ENCODE data around the gene ZSCAN2. TPM values are rescaled to one million over a fixed set of nuclear protein-coding genes. Genes with fewer than 3 reads are reported as not detected.

ZSCAN2 gene
- total RNA-seq, 1 donor: 5.7 TPM

DNA sequence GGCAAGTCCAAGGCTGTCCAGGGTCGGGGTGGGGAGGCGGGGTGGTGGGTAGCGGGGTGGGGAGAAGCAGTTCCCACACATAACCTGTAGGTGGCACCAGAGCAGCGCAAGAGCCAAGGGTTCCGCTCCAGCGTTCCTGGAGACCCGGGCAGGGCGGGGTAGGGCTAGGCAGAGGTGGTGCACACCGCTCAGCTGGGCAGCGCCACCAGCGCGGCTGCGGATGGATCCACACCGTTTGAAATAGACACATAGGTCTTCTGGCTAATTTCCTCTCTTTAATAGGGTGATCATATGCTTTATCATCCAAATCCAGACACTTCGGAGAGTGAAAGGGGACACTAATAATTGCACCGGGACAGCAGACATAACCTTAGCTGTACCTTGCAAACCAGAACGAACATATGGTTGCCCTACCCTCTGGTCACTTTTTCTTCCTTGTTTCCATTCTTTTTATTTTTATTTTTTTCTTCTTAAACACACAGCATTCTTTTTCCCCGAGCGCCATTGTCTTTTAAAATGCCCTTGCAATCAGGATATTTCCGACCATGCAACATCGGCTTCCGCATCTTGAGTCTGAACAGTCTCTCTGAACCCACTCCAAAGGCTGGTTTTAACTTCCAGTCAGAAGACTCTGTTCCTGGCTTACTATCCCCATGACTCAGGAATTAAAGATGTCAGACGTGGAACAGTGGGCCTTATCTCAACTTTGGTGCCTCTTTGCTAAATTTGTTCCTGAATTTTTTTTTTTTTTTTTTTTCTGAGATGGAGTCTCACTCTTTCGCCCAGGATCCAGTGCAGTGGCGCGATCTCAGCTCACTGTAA is 12.5 kb upstream of the ZSCAN2 start:
- Histone ChIP-seq H3K4me3 (ENCODE audit: low read length) (peak overlapping the region; percentile 11), H3K4me1 (ENCODE audit: insufficient read depth, low read length) (peaks cover 5% of the 10 kb centered on the region), H3K27me3 (ENCODE audit: insufficient read depth, low read length) (no peaks in the 10 kb centered on the region), H3K9me3 (ENCODE audit: low read depth, low read length) (no peaks in the 10 kb centered on the region)

DNA sequence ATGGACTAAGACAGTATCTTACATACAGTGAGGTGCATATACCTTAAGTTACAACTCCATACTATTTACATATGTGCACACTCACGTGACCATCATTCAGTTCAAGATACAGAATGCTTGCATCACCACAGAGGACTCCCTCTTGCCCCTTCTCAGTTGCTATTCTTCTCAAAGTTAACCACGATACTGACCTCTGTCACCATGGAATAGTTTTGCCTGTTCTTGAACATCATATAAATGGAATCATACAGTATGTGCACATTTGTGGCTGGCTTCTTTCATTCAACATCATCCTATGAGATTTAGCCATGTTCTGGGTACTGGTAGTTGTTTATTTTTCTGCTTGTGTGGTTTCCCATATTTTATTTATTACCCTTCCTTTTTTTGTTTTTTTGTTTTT is 10.4 kb upstream of the ZSCAN2 start:
- H3K9me3 ChIP-seq (ENCODE audit: low read depth, low read length): no peaks in the 10 kb centered on the region
- no peak overlapping the region for H3K4me3 ChIP-seq (ENCODE audit: low read length)

DNA sequence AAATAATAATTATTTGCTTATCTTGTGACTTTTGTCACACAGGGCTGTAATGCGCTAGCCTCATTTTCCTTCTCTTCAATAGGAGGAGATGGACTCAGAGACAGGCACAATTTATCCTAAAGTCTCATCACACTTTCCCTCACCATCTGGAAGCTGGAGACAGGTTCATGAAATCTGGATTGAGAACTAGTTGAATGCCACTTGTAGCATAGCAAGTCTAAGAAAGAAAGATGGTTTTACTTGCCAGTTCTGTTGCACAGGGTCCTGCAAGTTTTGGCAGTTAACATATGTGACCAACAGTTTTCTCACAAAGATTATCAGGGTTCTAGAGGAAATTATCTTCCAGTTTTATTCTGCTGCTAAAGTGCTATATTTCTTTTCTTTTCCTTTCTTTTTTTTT is 9.0 kb upstream of the ZSCAN2 start:
- H3K27me3 ChIP-seq (ENCODE audit: insufficient read depth, low read length): no peaks in the 10 kb centered on the region
- no peaks in the 10 kb centered on the region for H3K9me3 ChIP-seq (ENCODE audit: low read depth, low read length)
- no peak overlapping the region for H3K4me3 ChIP-seq (ENCODE audit: low read length)
- H3K4me1 ChIP-seq (ENCODE audit: insufficient read depth, low read length): peaks cover 22% of the 10 kb centered on the region

More for the DNA sequence above, 10.4 kb upstream of the ZSCAN2 start:
- H3K4me1 ChIP-seq (ENCODE audit: insufficient read depth, low read length): peaks cover 10% of the 10 kb centered on the region
- H3K27me3 ChIP-seq (ENCODE audit: insufficient read depth, low read length): no peaks in the 10 kb centered on the region

DNA sequence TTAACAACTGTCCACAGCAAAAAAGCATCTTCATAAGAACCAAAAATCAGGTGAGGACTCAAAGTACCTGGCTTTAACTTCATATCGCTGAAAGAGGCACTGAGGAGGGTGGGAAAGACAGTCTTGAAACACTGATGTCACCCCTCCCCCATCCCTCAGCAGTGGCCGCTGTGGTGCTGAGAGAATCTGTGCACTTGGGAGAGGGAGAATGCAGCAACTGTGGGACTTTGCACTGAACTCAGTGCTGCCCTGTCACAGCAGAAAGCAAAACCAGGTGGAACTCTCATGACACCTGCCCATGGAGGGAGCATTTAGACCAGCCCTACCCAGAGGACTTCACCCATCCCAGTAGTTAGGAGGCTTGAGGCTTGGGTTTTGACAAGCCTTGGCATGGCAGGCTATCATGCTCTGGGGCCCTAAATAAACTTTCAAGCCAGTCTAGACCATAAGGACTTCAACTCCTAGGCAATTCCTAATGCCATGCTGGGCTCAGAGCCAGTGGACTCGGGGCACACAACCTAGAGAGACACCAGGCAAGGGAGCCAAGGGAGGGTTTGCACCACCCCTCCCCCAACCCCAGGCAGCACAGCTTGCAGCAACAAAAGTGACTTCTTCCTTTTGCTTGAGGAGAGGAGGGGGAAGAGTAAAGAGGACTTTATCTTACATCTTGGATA is 6.1 kb upstream of the ZSCAN2 start:
- Histone ChIP-seq H3K9me3 (ENCODE audit: low read depth, low read length) (no peaks in the 10 kb centered on the region), H3K4me3 (ENCODE audit: low read length) (no peak overlapping the region), H3K27me3 (ENCODE audit: insufficient read depth, low read length) (no peaks in the 10 kb centered on the region), H3K4me1 (ENCODE audit: insufficient read depth, low read length) (peaks cover 42% of the 10 kb centered on the region)

DNA sequence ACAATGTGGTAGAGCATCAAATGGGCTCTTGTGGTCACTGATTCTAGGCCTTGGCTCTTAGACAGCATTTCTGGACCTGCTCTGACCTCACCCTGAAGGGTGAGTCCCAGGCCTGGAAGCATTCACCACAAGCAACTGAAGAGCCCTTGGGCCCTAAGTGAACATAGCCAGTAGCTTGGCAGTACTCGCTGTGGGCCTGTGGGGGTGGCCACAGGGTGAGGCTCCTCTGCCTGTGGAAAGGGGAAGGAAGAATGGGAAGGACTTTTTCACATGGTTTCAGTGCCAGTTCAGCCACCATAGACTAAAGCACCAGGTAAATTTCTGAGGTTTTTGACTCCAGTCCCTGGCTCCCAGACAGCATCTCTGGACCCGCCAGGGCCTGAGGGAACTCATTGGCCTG is 5.1 kb upstream of the ZSCAN2 start:
- H3K4me1 ChIP-seq (ENCODE audit: insufficient read depth, low read length): peaks cover 48% of the 10 kb centered on the region

DNA sequence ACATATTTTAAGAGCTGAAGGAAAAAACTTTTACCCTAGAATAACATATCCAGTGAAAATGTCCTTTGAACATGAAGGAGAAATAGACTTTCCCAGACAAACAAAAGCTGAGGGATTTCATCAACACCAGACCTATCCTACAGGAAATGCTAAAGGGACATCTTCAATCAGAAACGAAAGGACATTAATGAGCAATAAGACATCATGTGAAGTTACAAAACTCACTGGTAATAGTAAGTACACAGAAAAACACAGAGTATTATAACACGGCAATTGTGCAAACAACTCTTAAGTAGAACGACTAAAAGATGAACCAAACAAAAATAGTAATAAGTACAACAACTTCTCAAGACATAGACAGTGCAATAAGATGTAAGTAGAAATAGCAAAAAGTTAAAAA is 3.5 kb upstream of the ZSCAN2 start:
- H3K4me1 ChIP-seq (ENCODE audit: insufficient read depth, low read length): peaks cover 58% of the 10 kb centered on the region
- no peaks in the 10 kb centered on the region for H3K27me3 ChIP-seq (ENCODE audit: insufficient read depth, low read length)
- no peaks in the 10 kb centered on the region for H3K9me3 ChIP-seq (ENCODE audit: low read depth, low read length)
- H3K4me3 ChIP-seq (ENCODE audit: low read length): no peak overlapping the region

More for the DNA sequence above, 5.1 kb upstream of the ZSCAN2 start:
- H3K9me3 ChIP-seq (ENCODE audit: low read depth, low read length): no peaks in the 10 kb centered on the region
- H3K4me3 ChIP-seq (ENCODE audit: low read length): no peak overlapping the region
- no peaks in the 10 kb centered on the region for H3K27me3 ChIP-seq (ENCODE audit: insufficient read depth, low read length)

DNA sequence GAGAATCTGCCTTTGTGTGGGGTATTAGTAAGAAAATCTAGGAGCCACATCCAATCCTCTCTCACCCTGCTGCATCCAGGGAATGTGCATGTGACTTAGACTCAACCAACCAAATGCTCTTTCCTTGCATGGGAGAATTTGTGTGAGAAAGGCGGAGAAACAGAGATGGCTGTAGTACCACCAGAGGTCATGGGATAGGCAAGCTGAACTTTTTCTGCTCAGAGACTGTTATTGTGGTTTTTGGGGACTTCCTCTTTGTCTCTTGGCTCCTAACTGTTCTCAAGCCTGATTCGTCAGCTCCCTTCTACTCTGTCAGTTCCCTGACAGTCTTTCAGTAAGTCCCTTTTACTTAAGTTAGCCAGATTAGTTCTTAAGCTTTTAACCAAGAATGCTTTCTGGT is 2.6 kb upstream of the ZSCAN2 start:
- Histone ChIP-seq H3K9me3 (ENCODE audit: low read depth, low read length) (no peaks in the 10 kb centered on the region), H3K4me1 (ENCODE audit: insufficient read depth, low read length) (peaks cover 58% of the 10 kb centered on the region), H3K27me3 (ENCODE audit: insufficient read depth, low read length) (no peaks in the 10 kb centered on the region), H3K4me3 (ENCODE audit: low read length) (no peak overlapping the region)

DNA sequence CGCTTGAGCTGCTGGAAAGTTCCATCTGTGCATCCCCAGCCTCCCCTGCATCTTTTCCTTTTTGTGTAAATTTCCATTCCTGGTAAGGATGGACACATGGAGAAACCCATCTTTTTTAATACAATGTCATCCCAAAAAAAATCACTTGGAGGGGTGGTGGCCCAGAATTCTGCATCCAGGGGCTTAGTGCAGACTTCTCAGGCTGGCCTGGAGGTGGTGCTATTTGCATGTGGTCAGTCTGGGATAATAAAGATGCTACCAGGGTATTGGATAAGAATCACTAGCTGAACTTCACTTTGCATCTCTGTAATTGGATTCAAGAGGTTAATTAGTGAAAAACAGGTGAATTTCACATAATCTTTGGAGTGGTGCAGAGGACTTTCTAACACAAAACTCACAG is 1.8 kb upstream of the ZSCAN2 start:
- no peaks in the 10 kb centered on the region for H3K9me3 ChIP-seq (ENCODE audit: low read depth, low read length)
- no peaks in the 10 kb centered on the region for H3K27me3 ChIP-seq (ENCODE audit: insufficient read depth, low read length)
- no peak overlapping the region for H3K4me3 ChIP-seq (ENCODE audit: low read length)
- peaks cover 58% of the 10 kb centered on the region for H3K4me1 ChIP-seq (ENCODE audit: insufficient read depth, low read length)

DNA sequence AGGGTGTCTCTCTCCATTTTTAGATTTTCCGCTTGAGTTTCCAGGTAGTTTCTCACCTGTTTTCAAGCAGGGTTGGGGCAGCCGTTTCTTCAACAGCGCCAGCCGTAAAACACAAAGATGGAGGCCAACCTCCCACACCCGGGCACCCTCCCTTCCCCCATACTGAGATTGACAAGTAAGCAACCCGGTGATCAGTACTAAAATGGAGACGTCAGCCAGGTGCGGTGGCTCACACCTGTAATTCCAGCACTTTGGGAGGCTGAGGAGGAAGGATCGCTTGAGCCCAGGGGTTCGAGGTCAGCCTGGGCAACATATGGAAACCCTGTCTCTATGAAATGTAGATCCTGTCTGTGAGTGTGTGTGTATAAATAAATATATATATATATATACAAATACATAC is 903 bp upstream of the ZSCAN2 start:
- no peak overlapping the region for H3K4me3 ChIP-seq (ENCODE audit: low read length)
- H3K9me3 ChIP-seq (ENCODE audit: low read depth, low read length): no peaks in the 10 kb centered on the region
- peaks cover 58% of the 10 kb centered on the region for H3K4me1 ChIP-seq (ENCODE audit: insufficient read depth, low read length)
- no peaks in the 10 kb centered on the region for H3K27me3 ChIP-seq (ENCODE audit: insufficient read depth, low read length)

DNA sequence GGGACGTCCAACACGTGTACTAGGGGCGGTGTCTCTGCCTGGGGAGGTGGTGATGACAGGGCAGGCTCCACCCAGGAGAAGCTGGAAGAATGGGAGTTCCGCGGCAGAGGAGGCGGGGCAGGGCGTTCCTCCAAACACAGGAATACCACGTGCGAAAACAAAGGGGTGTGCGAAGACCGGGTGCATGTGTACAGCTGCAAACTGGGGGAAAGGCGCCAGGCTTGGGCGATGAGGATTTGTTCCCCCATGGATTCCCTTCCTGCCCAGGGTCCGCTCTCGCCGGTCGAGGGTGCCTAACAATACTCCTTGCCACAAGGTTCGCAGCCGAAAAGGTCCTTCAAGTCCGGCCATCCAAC is 500 bp upstream of the ZSCAN2 start:
- H3K4me1 ChIP-seq (ENCODE audit: insufficient read depth, low read length): peaks cover 56% of the 10 kb centered on the region
- no peaks in the 10 kb centered on the region for H3K27me3 ChIP-seq (ENCODE audit: insufficient read depth, low read length)
- no peaks in the 10 kb centered on the region for H3K9me3 ChIP-seq (ENCODE audit: low read depth, low read length)
- peak overlapping the region; percentile 84 for H3K4me3 ChIP-seq (ENCODE audit: low read length)

DNA sequence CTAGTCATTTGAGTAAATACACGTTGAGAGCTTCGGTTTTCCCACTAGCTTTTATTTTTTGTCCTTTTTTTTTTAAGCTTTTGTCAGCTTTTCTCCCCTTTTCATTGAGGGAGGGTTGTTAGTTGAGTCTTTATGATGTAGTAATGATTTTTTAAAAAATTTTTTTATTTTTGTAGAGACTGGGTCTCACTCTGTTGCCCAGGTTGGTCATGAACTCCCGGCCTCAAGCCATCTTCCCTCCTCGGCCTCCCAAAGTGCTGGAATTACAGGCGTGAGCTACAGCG is 688 bp downstream of the ZSCAN2 start:
- Histone ChIP-seq H3K27me3 (ENCODE audit: insufficient read depth, low read length) (no peaks in the 10 kb centered on the region), H3K9me3 (ENCODE audit: low read depth, low read length) (no peaks in the 10 kb centered on the region), H3K4me1 (ENCODE audit: insufficient read depth, low read length) (peaks cover 52% of the 10 kb centered on the region), H3K4me3 (ENCODE audit: low read length) (peak overlapping the region; percentile 84)

DNA sequence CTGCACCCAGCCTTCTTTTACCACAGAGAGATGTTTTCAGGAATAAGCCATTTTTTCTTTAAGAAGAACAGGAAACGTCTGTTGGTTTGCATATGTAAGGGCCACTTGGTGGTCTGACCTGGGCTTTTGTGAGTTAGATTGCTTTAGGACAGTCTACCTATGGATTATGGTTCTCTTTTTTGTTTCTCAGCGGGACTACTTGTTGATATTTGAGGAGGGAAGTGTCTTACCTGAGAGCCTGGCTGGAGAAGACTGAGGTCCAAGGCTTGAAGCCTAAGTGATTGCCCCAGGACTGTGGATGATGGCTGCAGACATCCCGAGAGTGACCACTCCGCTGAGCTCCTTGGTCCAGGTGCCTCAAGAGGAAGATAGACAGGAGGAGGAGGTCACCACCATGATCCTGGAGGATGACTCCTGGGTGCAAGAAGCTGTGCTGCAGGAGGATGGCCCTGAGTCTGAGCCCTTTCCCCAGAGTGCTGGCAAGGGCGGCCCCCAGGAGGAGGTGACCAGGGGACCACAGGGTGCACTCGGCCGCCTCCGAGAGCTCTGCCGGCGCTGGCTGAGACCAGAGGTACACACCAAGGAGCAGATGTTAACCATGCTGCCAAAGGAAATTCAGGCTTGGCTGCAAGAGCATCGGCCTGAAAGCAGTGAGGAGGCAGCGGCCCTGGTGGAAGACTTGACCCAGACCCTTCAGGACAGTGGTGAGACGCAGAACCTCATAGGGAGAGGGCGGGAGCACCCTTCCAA is 3.0 kb downstream of the ZSCAN2 start:
- H3K4me3 ChIP-seq (ENCODE audit: low read length): no peak overlapping the region
- H3K27me3 ChIP-seq (ENCODE audit: insufficient read depth, low read length): no peaks in the 10 kb centered on the region
- H3K4me1 ChIP-seq (ENCODE audit: insufficient read depth, low read length): peaks cover 36% of the 10 kb centered on the region
- no peaks in the 10 kb centered on the region for H3K9me3 ChIP-seq (ENCODE audit: low read depth, low read length)

DNA sequence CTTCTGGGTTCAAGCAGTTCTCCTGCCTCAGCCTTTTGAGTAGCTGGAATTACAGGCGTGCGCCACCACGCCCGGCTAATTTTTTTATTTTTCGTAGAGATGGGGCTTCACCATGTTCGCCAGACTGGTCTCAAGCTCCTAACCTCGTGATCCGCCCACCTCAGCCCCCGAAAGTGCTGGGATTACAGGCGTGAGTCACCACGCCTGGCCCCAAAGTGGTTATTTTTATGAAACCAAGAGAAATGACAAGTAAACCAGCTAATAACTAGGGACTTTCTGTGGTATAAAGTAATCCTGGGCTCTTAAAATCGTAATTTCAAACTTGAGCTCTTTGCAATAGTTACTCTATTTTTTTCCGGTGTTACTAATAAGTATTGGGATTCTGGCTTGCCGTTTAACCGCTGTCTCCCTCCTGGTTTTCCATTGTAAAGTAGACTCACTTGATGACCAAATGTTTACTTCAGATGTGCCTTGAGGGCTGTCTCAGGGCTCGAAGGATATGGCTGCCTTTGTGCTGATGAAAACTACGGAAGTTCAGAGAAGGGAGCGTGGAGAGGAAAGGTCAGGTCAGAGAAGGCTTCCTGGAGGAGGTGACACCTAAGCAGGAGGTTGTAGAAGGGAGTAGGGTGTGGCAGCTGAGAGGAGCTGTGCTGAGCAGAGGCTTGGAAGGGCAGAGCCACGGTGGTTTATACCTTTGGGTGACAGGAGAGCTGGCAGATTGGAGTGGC is 4.2 kb downstream of the ZSCAN2 start:
- H3K4me1 ChIP-seq (ENCODE audit: insufficient read depth, low read length): peaks cover 24% of the 10 kb centered on the region
- H3K9me3 ChIP-seq (ENCODE audit: low read depth, low read length): no peaks in the 10 kb centered on the region
- no peak overlapping the region for H3K4me3 ChIP-seq (ENCODE audit: low read length)
- no peaks in the 10 kb centered on the region for H3K27me3 ChIP-seq (ENCODE audit: insufficient read depth, low read length)

DNA sequence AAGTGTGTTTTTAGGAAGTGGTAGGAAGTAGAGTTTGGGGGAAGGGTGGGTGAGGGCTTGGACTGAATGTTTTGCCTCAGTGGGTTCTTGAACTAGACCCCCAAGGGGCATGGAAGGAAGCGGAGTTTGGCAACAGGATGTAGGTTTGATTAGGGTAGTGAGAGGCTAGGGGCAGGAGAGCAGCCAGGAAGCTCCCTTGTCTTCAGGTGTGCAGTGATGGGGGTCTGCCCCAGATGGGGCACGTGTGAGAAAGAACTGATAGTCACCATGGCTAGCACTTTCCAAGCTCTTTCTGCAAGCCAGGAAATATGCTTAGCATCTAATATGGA is 4.7 kb downstream of the ZSCAN2 start:
- no peak overlapping the region for H3K4me3 ChIP-seq (ENCODE audit: low read length)

DNA sequence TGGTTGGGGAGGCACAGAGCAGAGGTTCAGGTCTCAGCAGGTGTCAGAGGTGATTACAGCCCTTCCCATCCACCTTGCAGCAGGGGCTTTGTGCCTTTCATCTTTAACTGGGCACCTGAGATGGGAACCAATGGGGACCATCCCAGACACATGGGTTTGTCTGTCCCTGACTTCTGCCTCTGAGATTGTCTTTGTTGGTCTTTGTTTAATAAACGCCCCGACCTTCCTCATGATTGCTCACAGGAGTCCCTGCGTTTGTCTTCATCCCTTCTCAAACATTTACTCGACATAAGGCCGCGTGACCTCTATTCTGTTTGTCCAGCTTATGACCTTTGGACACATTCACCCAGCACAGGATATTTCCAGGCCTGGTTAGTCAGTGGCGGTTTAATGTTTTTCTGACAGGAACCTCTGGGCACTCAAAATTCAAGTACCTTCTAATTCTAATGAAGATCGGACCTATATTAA is 5.9 kb downstream of the ZSCAN2 start:
- Histone ChIP-seq H3K4me3 (ENCODE audit: low read length) (no peak overlapping the region), H3K4me1 (ENCODE audit: insufficient read depth, low read length) (peaks cover 14% of the 10 kb centered on the region), H3K9me3 (ENCODE audit: low read depth, low read length) (no peaks in the 10 kb centered on the region), H3K27me3 (ENCODE audit: insufficient read depth, low read length) (no peaks in the 10 kb centered on the region)

More for the DNA sequence above, 4.7 kb downstream of the ZSCAN2 start:
- Histone ChIP-seq H3K27me3 (ENCODE audit: insufficient read depth, low read length) (no peaks in the 10 kb centered on the region), H3K4me1 (ENCODE audit: insufficient read depth, low read length) (peaks cover 20% of the 10 kb centered on the region), H3K9me3 (ENCODE audit: low read depth, low read length) (no peaks in the 10 kb centered on the region)

All from mononuclear cell (primary cell).